Activated T-cell treated with anti-CD3 and anti-CD28 coated beads, Interleukin-2, amount 50 U/mL, for 72 hours (primary cell): Measurements from ENCODE around the gene RASIP1. TPM values are rescaled to one million over a fixed set of nuclear protein-coding genes. Genes with fewer than 3 reads are reported as not detected.
A peak's percentile ranks its signal among the peaks of the same experiment; 100 is the strongest.
"Not testable (repeated sequence)": the region's sequence is repeated elsewhere in the genome, so short reads cannot be mapped to it uniquely, and the experiment has no call there.

ENCODE experiments used
- ATAC-seq, 2 donors: fragments of 150-1000 bp; cut with Tn5 transposase; replicated peaks in 1 of 2; 2 replicates each; pipeline ENCODE4 v1.10.0; 2021; ENCODE audit warnings: moderate library complexity in 2 of 2, mild to moderate bottlenecking in 1 of 2
- DNase-seq, 2 donors: peaks; one replicate each; pipeline ENCODE4 v3.0.0; 2021 to 2022; ENCODE audit warnings: mixed read lengths in 1 of 2
- H3K27ac Mint-ChIP-seq: one replicate; pipeline ENCODE4 v1.8.0; 2022; ENCODE audit warnings: mild to moderate bottlenecking, moderate library complexity, mixed read lengths
- H3K27me3 Mint-ChIP-seq: one replicate; pipeline ENCODE4 v1.8.0; 2022; ENCODE audit warnings: low read depth, mixed read lengths
- H3K36me3 Mint-ChIP-seq, 2 donors: one replicate each; pipeline ENCODE4 v1.8.0; 2022; ENCODE audit warnings: mixed read lengths in 2 of 2, mild to moderate bottlenecking in 1 of 2; ENCODE audit not compliant: insufficient read depth in 2 of 2
- H3K4me1 Mint-ChIP-seq: one replicate; pipeline ENCODE4 v1.8.0; 2022; ENCODE audit warnings: low read depth, mixed read lengths
- H3K4me3 Mint-ChIP-seq, 2 donors: one replicate each; pipeline ENCODE4 v1.8.0; 2022; ENCODE audit warnings: mild to moderate bottlenecking in 2 of 2, mixed read lengths in 2 of 2, moderate library complexity in 2 of 2
- H3K9me3 Mint-ChIP-seq, 2 donors: one replicate each; pipeline ENCODE4 v1.8.0; 2022; ENCODE audit warnings: mixed read lengths in 2 of 2
- total RNA-seq, 2 donors: library from RNA; stranded (reverse); gene quantifications; one replicate each; pipeline ENCODE4 v1.2.3, GENCODE V29; 2022

Gene RASIP1
- total RNA-seq, 2 donors from 2014 or later = 0.53 to 0.86 TPM

DNA sequence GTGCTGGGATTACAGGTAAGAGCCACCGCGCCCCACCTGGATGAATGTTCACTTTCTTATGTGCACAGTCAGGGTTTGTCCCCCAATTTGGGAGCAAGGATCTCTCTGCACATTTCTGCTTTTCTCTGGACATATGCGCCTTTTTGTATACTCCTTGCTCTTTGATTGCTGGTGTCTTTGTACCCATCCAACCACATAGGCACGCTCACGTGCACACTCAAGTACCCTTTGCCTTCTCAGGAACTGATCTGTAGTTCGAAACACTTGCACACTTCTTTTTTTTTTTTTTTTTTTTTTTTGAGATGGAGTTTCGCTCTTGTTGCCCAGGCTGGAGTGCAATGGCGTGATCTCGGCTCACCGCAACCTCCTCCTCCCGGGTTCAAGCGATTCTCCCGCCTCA, 22.3 kb downstream of the RASIP1 start:
- not testable (repeated sequence) for DNase-seq, H3K27ac Mint-ChIP-seq, H3K27me3 Mint-ChIP-seq, H3K36me3 Mint-ChIP-seq, H3K9me3 Mint-ChIP-seq, H3K4me3 Mint-ChIP-seq, ATAC-seq
- peaks cover 27% of the 10 kb centered on the region for H3K4me1 Mint-ChIP-seq

DNA sequence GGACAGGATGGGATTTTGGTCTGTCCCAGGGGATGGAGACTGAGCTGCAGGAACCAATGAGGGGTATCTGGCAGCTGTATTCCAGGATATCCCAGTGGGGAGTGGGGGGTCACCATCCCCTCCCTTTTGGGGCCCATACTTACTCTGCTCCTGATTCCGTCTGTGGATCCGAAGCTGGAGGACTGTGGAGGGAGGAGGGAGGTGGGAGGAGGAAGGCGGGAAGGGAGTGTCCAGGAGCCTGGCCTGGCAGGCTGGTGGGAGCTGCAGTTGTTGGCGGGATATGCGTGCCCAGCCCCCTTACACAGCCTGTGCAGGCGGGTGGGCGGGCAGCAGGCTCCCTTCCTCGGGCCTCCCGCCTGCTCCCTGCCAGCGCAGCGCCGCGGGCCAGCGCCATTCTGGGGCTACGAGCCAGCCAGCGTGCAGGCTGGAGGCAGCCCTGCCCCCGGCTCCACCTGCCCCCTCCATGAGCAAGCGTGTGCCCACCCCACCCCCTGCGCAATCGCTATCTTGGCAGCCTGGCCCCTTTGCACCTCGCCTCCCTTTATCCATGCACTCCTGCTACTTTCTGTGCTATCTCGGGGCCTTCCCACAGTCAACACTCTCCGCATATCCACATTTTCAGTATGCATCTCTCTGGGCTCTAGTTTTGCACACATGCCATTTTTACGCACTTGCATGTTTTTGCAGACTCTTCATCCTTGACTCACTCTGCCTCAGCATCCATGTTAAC, 23.7 kb downstream of the RASIP1 start:
- no peaks in the 10 kb centered on the region for H3K27me3 Mint-ChIP-seq
- H3K36me3 Mint-ChIP-seq = peaks cover 2 to 4% of the 10 kb centered on the region in 2 donors
- ATAC-seq (no peak), DNase-seq (no peak)
- H3K4me3 Mint-ChIP-seq = no peak overlapping the region
- H3K9me3 Mint-ChIP-seq = no peaks in the 10 kb centered on the region
- H3K27ac Mint-ChIP-seq = no peak overlapping the region
- H3K4me1 Mint-ChIP-seq = peaks cover 30% of the 10 kb centered on the region

DNA sequence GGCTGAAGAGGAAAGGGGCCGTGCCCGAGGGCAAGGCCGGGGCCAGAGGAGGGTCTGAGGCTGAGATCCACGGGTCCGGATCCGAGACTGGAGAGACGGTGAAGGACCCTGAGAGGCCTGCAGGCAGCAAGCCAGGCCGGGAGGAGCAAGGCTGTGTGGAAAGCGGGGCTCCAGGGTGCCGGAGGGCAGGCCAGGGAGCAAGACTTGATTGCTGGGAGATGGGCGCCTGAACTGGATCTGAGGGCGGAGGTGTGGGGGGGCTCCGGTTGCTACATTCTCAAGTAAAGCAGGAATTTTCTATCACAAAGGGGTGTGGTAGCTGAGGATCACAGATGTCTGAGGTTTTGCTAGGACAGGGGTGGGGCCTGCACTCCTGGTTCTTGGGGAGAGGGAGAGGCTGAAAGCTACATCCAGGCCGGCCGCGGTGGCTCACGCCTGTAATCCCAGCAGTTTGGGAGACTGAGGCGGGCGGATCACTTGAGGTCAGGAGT, 24.7 kb downstream of the RASIP1 start:
- peak overlapping the region in 1 of 2 donors; percentile 92 for H3K4me3 Mint-ChIP-seq
- peaks cover 0 to 1% of the 10 kb centered on the region in 2 donors for H3K9me3 Mint-ChIP-seq
- peaks cover 22% of the 10 kb centered on the region for H3K4me1 Mint-ChIP-seq
- DNase-seq (no peak), ATAC-seq (no peak)
- no peaks in the 10 kb centered on the region for H3K27me3 Mint-ChIP-seq
- H3K27ac Mint-ChIP-seq = no peak overlapping the region
- peaks cover 4 to 8% of the 10 kb centered on the region in 2 donors for H3K36me3 Mint-ChIP-seq

DNA sequence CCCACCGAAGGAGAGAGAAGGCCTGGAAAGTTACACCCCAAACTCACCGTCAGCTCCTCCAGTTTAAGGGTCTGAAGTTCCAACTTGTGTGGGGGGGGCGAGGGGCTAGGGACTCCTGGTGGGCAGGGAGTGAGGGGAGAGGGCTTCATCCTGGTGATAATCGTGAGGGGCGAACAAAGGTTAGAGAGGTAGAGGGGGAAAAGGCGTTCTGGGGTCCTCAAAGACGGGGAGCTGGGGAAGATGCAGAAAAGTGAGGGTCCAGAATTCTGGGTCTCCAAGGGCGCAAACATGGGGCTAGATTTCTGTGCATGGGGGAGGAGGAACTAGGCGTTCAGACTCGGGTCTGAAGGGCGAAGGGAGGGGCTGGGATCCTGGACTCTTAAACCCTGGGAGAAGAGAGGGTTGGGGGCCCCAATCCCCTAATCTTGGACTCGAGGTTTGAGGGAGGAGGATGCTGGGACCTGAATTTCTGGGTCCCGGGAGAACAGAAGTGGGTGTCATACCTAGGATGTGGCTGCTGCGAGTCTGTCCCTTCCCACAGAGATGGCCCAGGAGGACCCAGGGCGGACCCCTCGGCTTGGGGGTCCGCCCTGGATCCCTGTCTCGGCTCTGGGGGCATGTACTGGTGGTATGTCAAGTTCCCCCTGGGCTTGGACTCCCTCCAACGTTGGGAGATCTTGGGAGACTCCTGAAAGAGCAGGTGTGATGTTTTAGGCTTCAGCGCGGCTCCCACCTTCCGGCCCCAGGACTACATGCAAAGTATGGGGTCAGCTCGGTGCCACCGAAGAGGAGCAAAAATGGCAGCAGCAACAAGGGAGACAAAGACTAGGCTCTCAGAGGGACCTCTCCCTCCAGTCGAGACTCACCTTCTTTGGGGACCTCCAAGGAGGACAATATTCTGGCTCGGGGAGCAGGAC, 25.4 kb downstream of the RASIP1 start:
- no peaks in the 10 kb centered on the region for H3K27me3 Mint-ChIP-seq

DNA sequence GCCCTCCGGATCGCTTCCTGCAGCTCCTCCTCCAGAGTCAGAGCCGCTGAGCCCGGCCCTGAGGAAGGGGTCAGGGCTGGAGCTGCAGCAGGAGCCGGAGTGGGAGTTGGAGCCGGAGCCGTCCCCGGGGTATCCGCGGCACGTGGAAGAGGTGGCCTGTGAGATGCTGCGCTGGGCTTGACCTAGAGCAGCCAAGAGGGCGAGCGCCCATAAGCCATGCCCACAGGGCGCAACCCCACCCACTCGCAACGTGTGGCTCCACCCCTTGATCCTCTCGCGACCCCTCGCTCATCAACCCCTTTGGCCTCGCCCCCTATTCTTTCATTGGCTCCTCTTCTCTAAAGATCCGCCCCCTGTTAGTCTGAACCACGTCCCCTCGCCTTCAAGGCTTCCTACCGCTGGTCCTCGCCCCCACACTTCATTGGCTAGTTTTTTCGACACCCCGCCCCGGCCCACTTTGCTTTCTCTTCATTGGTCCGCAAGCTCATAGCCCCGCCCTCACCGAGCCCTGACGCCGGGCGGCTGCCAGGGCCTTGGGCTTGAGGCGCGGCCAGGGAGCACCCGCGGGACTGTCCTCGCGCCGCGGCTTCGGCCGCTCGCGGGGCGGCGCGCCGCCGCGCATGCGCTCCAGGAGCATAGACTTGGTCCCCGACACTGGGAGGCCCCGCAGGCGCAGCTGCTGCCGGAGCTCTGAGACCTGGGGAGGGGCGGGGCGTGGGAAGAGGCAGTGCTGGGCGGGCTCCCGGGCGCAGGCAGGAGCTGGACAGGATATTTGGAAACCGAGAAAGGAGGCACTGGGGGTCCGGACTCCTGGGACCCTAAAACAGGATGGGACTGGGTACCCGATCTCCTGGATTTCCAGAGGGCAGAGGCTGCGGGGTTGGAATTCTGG, 26.3 kb downstream of the RASIP1 start:
- H3K27me3 Mint-ChIP-seq = no peaks in the 10 kb centered on the region
- H3K27ac Mint-ChIP-seq = peak overlapping the region; percentile 90
- peak overlapping the region; percentile 77 to 92 for H3K4me3 Mint-ChIP-seq
- peaks cover 4 to 8% of the 10 kb centered on the region in 2 donors for H3K36me3 Mint-ChIP-seq
- peaks cover 17% of the 10 kb centered on the region for H3K4me1 Mint-ChIP-seq
- DNase-seq (peak; percentile 98 to 99), ATAC-seq (peak; percentile 92 to 93)
- peaks cover 0 to 2% of the 10 kb centered on the region in 2 donors for H3K9me3 Mint-ChIP-seq

More for the DNA sequence above, 25.4 kb downstream of the RASIP1 start:
- H3K4me3 Mint-ChIP-seq = peak overlapping the region; percentile 77 to 92
- DNase-seq = no peak
- H3K36me3 Mint-ChIP-seq = peaks cover 4 to 8% of the 10 kb centered on the region in 2 donors
- no peak for ATAC-seq
- peaks cover 17% of the 10 kb centered on the region for H3K4me1 Mint-ChIP-seq
- peaks cover 0 to 2% of the 10 kb centered on the region in 2 donors for H3K9me3 Mint-ChIP-seq
- H3K27ac Mint-ChIP-seq = peak overlapping the region; percentile 90

DNA sequence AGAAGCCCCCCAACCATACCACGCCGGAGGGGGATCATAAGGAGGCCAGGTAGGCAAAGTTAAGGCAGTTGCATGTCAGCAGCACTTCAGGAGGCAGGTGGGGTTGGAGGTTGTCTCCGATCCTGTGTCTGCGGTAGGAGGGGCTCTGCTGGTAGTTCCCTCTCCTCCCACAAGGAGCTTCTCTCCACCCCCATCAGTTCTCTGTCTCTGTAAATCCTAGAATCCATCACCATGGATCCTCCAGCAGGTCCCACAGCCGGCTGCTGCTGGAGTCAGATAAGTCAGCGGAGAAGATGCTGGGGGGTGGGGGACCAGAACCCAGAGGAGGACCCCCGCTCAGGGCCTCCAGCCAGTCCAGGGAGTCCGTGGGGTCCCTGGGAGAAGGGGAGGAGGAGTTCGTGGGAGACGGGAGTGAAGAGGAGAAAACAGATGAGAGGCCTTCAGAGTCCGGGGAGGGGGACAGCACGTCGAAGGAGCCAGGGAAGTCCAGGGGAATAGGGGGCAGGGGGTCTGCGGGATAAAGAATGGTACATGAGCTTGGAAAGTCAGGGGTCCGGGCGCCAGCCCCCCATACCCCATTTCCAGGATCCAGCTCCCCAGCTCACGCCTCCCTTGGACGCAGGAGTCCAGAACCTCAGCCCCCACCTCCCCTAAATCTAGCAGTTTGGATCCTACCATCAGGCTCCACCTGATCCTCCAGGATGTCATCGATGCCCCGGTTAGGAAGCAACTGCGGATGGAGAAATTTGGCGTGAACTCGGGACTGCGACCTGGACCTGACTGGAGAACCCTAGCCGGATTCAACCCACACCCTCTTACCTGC, 27.2 kb downstream of the RASIP1 start:
- H3K4me3 Mint-ChIP-seq = peak overlapping the region; percentile 77 to 92

DNA sequence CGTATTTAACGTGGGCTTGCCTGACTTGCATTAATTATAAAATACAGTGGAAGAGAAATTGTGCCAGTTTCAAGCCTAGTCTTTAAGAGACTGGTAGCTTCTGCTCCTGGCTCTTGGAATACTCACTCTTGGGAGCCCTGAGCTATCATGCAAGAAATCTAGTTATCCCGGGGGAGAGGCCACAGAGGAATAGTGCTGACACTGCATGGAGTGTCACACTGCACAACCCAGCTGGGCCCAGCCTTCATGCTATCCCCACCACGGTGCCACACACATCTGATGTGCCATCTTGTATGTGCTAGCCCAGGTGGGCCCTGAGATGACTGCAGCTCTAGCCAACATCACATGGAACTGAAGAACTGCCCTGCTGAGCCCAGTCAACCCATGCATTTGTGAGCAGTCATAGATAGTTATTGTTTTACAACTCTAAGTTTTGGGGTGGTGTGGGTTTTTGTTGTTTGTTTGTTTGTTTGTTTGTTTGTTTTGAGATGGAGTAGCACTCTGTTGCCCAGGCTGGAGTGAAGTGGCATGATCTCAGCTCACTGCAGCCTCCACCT, 29.2 kb downstream of the RASIP1 start:
- H3K27me3 Mint-ChIP-seq = no peaks in the 10 kb centered on the region
- peaks cover 6 to 10% of the 10 kb centered on the region in 2 donors for H3K36me3 Mint-ChIP-seq
- ATAC-seq (no peak), DNase-seq (no peak)
- H3K27ac Mint-ChIP-seq = no peak overlapping the region
- H3K9me3 Mint-ChIP-seq = peaks cover 0 to 2% of the 10 kb centered on the region in 2 donors
- no peak overlapping the region for H3K4me3 Mint-ChIP-seq
- H3K4me1 Mint-ChIP-seq = peaks cover 17% of the 10 kb centered on the region

More for the DNA sequence above, 27.2 kb downstream of the RASIP1 start:
- H3K36me3 Mint-ChIP-seq = peaks cover 6 to 8% of the 10 kb centered on the region in 2 donors
- no peak for DNase-seq
- peaks cover 0 to 2% of the 10 kb centered on the region in 2 donors for H3K9me3 Mint-ChIP-seq
- ATAC-seq = no peak
- H3K4me1 Mint-ChIP-seq = peaks cover 17% of the 10 kb centered on the region
- no peaks in the 10 kb centered on the region for H3K27me3 Mint-ChIP-seq
- H3K27ac Mint-ChIP-seq = no peak overlapping the region

DNA sequence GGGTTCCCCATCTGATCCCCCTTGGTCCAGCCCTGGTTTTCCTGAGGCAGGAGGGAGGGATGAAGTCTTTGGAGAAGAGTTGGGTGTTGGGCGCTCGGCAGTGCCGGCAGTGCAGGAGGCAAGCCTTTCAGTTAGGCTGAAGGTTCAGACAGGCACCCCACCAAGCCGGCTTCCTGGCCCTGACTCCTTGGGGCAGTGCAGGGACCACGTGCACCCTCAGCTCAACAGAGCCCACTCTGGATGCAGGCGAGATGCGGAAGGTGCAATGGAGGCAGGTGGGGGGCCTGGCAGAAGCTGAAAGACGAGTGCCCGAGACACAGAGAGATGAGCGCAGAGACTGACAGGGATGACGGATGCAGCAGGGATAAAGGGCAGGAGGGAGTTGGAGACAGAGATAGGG, 31.9 kb downstream of the RASIP1 start:
- Mint-ChIP-seq H3K9me3 (peaks cover 0 to 2% of the 10 kb centered on the region in 2 donors), H3K27me3 (no peaks in the 10 kb centered on the region), H3K4me3 (no peak overlapping the region), H3K4me1 (peaks cover 5% of the 10 kb centered on the region), H3K36me3 (peaks cover 6 to 10% of the 10 kb centered on the region in 2 donors), H3K27ac (no peak overlapping the region)
- DNase-seq (no peak), ATAC-seq (no peak)

DNA sequence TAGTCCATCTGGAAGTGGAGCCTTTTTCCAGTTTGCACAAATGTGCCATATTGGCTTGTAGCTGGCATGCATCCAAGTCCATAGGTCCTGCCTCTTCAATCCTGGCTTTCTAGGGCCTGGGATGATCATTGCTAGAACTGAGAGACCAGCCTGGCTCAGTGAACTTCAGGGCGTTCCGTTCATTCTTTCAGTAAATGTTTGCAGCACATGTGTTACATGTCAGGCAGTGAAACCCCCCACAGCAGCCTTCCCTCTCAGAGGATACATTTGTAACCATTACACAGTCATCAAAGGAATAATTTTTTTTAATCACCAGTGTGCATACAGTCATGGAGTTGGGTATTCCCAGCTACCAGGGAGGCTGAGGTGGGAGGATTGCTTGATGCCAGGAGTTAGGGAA, 35.0 kb downstream of the RASIP1 start:
- no peaks in the 10 kb centered on the region for H3K9me3 Mint-ChIP-seq
- H3K4me1 Mint-ChIP-seq = no peaks in the 10 kb centered on the region
- H3K27me3 Mint-ChIP-seq = no peaks in the 10 kb centered on the region
- no peak overlapping the region for H3K27ac Mint-ChIP-seq
- H3K4me3 Mint-ChIP-seq = no peak overlapping the region
- peaks cover 2 to 3% of the 10 kb centered on the region in 2 donors for H3K36me3 Mint-ChIP-seq
- ATAC-seq = no peak
- DNase-seq = no peak

DNA sequence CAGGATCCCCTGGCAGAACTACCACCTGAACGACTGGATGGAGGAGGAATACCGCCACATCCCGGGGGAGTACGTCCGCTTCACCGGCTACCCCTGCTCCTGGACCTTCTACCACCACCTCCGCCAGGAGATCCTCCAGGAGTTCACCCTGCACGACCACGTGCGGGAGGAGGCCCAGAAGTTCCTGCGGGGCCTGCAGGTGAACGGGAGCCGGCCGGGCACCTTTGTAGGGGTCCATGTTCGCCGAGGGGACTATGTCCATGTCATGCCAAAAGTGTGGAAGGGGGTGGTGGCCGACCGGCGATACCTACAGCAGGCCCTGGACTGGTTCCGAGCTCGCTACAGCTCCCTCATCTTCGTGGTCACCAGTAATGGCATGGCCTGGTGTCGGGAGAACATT, 37.1 kb downstream of the RASIP1 start:
- Mint-ChIP-seq H3K9me3 (no peaks in the 10 kb centered on the region), H3K36me3 (peaks cover 0 to 2% of the 10 kb centered on the region in 2 donors), H3K27me3 (no peaks in the 10 kb centered on the region), H3K27ac (no peak overlapping the region), H3K4me1 (no peaks in the 10 kb centered on the region), H3K4me3 (no peak overlapping the region)
- ATAC-seq (no peak), DNase-seq (no peak)

DNA sequence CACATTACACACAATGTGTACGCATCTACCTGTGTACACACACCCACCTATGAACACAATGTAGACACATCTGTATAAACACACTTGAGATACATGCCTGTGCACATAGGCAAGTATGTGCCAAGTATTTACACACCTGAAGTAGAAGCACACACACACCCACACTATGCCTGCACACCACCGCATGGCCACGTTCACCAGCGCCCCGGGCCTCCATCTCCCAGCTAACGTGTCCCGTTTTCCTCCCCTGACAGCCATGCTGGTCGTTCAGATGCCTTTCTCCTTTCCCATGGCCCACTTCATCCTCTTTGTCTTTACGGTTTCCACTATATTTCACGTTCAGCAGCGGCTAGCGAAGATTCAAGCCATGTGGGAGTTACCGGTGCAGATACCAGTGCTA, 37.7 kb downstream of the RASIP1 start:
- DNase-seq = no peak
- H3K4me3 Mint-ChIP-seq = no peak overlapping the region
- H3K27ac Mint-ChIP-seq = no peak overlapping the region
- ATAC-seq = no peak
- H3K27me3 Mint-ChIP-seq = peaks cover 6% of the 10 kb centered on the region
- H3K9me3 Mint-ChIP-seq = no peaks in the 10 kb centered on the region
- no peaks in the 10 kb centered on the region for H3K4me1 Mint-ChIP-seq
- peaks cover 0 to 2% of the 10 kb centered on the region in 2 donors for H3K36me3 Mint-ChIP-seq
